K562 (cell line): ENCODE data around the gene CLDND2. TPM values are rescaled to one million over a fixed set of nuclear protein-coding genes. Genes with fewer than 3 reads are reported as not detected.

Source experiments
- EGR1 ChIP-seq: fragments of 450-650 bp; conservative IDR thresholded peaks from 2 replicates; pipeline ENCODE4 v1.6.1; 2017; ENCODE audit warnings: mild to moderate bottlenecking
- EWSR1 ChIP-seq: fragments of 450-650 bp; IDR thresholded peaks from 2 replicates; pipeline ENCODE4 v1.6.1; 2018; ENCODE audit warnings: borderline replicate concordance, mild to moderate bottlenecking, low read depth, moderate library complexity; ENCODE audit not compliant: partially characterized antibody
- HNRNPH1 ChIP-seq: fragments of 200-400 bp; formaldehyde crosslinking; optimal IDR thresholded peaks from 2 replicates; pipeline ENCODE3; 2017; ENCODE audit warnings: low read depth, mild to moderate bottlenecking, low read length, moderate library complexity
- KAT2B ChIP-seq: IDR thresholded peaks from one replicate; pipeline ENCODE4 v1.6.1; 2012; ENCODE audit warnings: low read depth, mild to moderate bottlenecking, control low read depth, inconsistent platforms, low read length, moderate library complexity
- NR2C1 ChIP-seq, 2 experiments: fragments of 450-650 bp; IDR thresholded peaks; 2 replicates each; pipeline ENCODE4 v1.6.1; 2017; ENCODE audit warnings: mild to moderate bottlenecking in 2 of 2, antibody characterized with exemption in 1 of 2, inconsistent platforms in 1 of 2, missing compliant biosample characterization in 1 of 2, missing genetic modification characterization in 1 of 2
- PHF21A ChIP-seq: fragments of 450-650 bp; IDR thresholded peaks from 2 replicates; pipeline ENCODE4 v1.6.1; 2017; ENCODE audit warnings: low read depth, borderline replicate concordance
- SP1 ChIP-seq: sonication (generic); formaldehyde crosslinking; IDR thresholded peaks from 2 replicates; pipeline ENCODE4 v1.8.1; 2022; ENCODE audit warnings: mild to moderate bottlenecking, missing genetic modification reagents
- SREBF1 ChIP-seq: fragments of 150-350 bp; IDR thresholded peaks from 2 replicates; pipeline ENCODE4 v1.6.1; 2014; ENCODE audit warnings: antibody characterized with exemption, low read depth, low read length, borderline replicate concordance
- SUPT5H ChIP-seq: fragments of 450-650 bp; IDR thresholded peaks from 2 replicates; pipeline ENCODE4 v1.6.1; 2016
- ZMIZ1 ChIP-seq, 2 experiments: fragments of 150-350 bp in 1 of 2; IDR thresholded peaks; 2 replicates each; pipeline ENCODE4 v1.6.1; 2012 to 2016; ENCODE audit warnings: low read depth in 2 of 2, low read length in 2 of 2, mild to moderate bottlenecking in 1 of 2, moderate library complexity in 1 of 2
- ZNF507 ChIP-seq: conservative IDR thresholded peaks from 2 replicates; pipeline ENCODE4 v1.6.1; 2017; ENCODE audit warnings: missing genetic modification characterization, missing compliant biosample characterization
- ZNF766 ChIP-seq: fragments of 200-800 bp; sonication (Bioruptor generic); conservative IDR thresholded peaks from 2 replicates; pipeline ENCODE4 v1.6.1; 2016; ENCODE audit warnings: missing genetic modification characterization, missing compliant biosample characterization
- ZNF780A ChIP-seq: fragments of 250-450 bp; sonication (Bioruptor Pico); IDR thresholded peaks from 2 replicates; pipeline ENCODE4 v1.5.0; 2021; ENCODE audit warnings: mild to moderate bottlenecking
- polyA plus RNA-seq, 8 experiments: library from polyadenylated mRNA; depleted of rRNA in 4 of 8; stranded (reverse) in 5 of 8; unstranded in 3 of 8; fragments of >200 nt; fragmentation: Nextera tagmentation in 2 of 8; fragmentation: Illumina TruSeq in 1 of 8; extraction: Ambion mirVana in 2 of 8; extraction: Trizol in 1 of 8; gene quantifications; 2 replicates each; pipeline versions ENCODE4 v1.2.1 to v1.2.3, GENCODE V29; 2011 to 2014; ENCODE audit warnings: inconsistent platforms in 1 of 8, missing spikeins in 1 of 8
- total RNA-seq, 7 experiments: library from RNA; depleted of rRNA in 6 of 7; stranded (reverse); fragments of >200 nt in 6 of 7; fragmentation: Illumina TruSeq in 2 of 7; extraction: Trizol in 2 of 7; gene quantifications; 2 replicates each; pipeline versions ENCODE4 v1.2.1 to v1.2.3, GENCODE V29; 2011 to 2021; ENCODE audit warnings: low replicate concordance in 1 of 7
- TF ChIP-seq, protein P1 (sequence below): fragments of 200-800 bp; sonication (Bioruptor generic); IDR thresholded peaks from 2 replicates; pipeline ENCODE4 v1.6.1; 2016; ENCODE audit warnings: missing genetic modification characterization, missing compliant biosample characterization
- TF ChIP-seq, protein P2 (sequence below): fragments of 450-650 bp; IDR thresholded peaks from 2 replicates; pipeline ENCODE4 v1.6.1; 2016; ENCODE audit warnings: low read depth, mild to moderate bottlenecking, moderate library complexity
- TF ChIP-seq, protein P3 (sequence below): sonication (generic); IDR thresholded peaks from 2 replicates; pipeline ENCODE4 v1.6.1; 2016

CLDND2 gene
- total and polyA plus RNA-seq, 9 of the 15 experiments (the other 6 are each of a cell fraction or from before 2014, with no cell fraction given), result 0.45 to 4.0 (median 1.2) TPM; not detected in 3

GRCh38 chr19:51365965-51366388, 2.8 kb downstream of the CLDND2 start, which contains the start of gene ETFB (continued):
- TF ChIP-seq SP1, result no peak
- no peak for TF ChIP-seq EGR1
- no peak for TF ChIP-seq SREBF1
- TF ChIP-seq, protein P1, sequence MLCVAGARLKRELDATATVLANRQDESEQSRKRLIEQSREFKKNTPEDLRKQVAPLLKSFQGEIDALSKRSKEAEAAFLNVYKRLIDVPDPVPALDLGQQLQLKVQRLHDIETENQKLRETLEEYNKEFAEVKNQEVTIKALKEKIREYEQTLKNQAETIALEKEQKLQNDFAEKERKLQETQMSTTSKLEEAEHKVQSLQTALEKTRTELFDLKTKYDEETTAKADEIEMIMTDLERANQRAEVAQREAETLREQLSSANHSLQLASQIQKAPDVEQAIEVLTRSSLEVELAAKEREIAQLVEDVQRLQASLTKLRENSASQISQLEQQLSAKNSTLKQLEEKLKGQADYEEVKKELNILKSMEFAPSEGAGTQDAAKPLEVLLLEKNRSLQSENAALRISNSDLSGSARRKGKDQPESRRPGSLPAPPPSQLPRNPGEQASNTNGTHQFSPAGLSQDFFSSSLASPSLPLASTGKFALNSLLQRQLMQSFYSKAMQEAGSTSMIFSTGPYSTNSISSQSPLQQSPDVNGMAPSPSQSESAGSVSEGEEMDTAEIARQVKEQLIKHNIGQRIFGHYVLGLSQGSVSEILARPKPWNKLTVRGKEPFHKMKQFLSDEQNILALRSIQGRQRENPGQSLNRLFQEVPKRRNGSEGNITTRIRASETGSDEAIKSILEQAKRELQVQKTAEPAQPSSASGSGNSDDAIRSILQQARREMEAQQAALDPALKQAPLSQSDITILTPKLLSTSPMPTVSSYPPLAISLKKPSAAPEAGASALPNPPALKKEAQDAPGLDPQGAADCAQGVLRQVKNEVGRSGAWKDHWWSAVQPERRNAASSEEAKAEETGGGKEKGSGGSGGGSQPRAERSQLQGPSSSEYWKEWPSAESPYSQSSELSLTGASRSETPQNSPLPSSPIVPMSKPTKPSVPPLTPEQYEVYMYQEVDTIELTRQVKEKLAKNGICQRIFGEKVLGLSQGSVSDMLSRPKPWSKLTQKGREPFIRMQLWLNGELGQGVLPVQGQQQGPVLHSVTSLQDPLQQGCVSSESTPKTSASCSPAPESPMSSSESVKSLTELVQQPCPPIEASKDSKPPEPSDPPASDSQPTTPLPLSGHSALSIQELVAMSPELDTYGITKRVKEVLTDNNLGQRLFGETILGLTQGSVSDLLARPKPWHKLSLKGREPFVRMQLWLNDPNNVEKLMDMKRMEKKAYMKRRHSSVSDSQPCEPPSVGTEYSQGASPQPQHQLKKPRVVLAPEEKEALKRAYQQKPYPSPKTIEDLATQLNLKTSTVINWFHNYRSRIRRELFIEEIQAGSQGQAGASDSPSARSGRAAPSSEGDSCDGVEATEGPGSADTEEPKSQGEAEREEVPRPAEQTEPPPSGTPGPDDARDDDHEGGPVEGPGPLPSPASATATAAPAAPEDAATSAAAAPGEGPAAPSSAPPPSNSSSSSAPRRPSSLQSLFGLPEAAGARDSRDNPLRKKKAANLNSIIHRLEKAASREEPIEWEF, result no peak
- TF ChIP-seq NR2C1 (IDR thresholded peaks at IDR 0.05), result peak; percentile 77
- peak; percentile 85 for TF ChIP-seq NR2C1 (tag; IDR thresholded peaks at IDR 0.05)
- TF ChIP-seq EWSR1, result no peak
- TF ChIP-seq ZNF780A (CRISPR knock-in tag), result no peak
- no peak for TF ChIP-seq ZMIZ1 (IDR thresholded peaks at IDR 0.05; ENCODE audit: low read depth in 2 of 2, low read length in 2 of 2)
- TF ChIP-seq ZNF507 (tag), result no peak
- TF ChIP-seq SUPT5H, result no peak
- no peak for TF ChIP-seq ZNF766 (CRISPR knock-in tag)
- TF ChIP-seq HNRNPH1, result no peak
- TF ChIP-seq, protein P2, sequence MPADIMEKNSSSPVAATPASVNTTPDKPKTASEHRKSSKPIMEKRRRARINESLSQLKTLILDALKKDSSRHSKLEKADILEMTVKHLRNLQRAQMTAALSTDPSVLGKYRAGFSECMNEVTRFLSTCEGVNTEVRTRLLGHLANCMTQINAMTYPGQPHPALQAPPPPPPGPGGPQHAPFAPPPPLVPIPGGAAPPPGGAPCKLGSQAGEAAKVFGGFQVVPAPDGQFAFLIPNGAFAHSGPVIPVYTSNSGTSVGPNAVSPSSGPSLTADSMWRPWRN, result no peak
- TF ChIP-seq, protein P3, sequence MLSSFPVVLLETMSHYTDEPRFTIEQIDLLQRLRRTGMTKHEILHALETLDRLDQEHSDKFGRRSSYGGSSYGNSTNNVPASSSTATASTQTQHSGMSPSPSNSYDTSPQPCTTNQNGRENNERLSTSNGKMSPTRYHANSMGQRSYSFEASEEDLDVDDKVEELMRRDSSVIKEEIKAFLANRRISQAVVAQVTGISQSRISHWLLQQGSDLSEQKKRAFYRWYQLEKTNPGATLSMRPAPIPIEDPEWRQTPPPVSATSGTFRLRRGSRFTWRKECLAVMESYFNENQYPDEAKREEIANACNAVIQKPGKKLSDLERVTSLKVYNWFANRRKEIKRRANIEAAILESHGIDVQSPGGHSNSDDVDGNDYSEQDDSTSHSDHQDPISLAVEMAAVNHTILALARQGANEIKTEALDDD, result no peak
- no peak for TF ChIP-seq PHF21A
- no peak for TF ChIP-seq KAT2B
